SH-SY5Y (cell line): Measurements from ENCODE around the gene CLEC3B.

Experiments
- GATA2 ChIP-seq: IDR thresholded peaks from 2 replicates; pipeline ENCODE4 v1.6.1; 2011; ENCODE audit warnings: mild to moderate bottlenecking, low read depth, low read length
- GATA3 ChIP-seq: IDR thresholded peaks from 2 replicates; pipeline ENCODE4 v1.6.1; 2011; ENCODE audit warnings: low read depth, mild to moderate bottlenecking, low read length, moderate library complexity

CLEC3B gene, protein sequence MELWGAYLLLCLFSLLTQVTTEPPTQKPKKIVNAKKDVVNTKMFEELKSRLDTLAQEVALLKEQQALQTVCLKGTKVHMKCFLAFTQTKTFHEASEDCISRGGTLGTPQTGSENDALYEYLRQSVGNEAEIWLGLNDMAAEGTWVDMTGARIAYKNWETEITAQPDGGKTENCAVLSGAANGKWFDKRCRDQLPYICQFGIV

DNA sequence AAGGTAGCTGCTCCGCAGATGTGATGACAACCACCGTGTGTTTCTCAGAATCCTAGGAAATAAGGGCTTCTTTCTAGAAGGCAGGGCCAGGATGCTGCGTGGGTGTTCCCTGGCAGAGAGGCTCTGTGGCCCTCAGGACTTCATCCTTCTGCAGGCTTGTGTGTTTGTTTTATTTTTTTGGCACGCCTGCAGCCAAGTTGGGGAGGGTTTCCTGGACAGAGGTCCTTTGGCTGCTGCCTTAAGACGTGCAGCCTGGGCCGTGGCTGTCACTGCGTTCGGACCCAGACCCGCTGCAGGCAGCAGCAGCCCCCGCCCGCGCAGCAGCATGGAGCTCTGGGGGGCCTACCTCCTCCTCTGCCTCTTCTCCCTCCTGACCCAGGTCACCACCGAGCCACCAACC, at the start of gene CLEC3B:
Gene CLEC3B, plus strand, starts transcription at position 266 of the 400 bp plus-strand sequence. Its CDS starts 60 bp downstream, at position 326.
- TF ChIP-seq GATA2 (no peak), GATA3 (no peak)

- TF ChIP-seq GATA3 (no peak), GATA2 (no peak)
Observed at GRCh38 chr3:44981220-44981619, 44.9 kb upstream of the CLEC3B start.

GRCh38 chr3:44981751-44982150, 44.4 kb upstream of the CLEC3B start:
- TF ChIP-seq GATA2 = peak; percentile 26; the same call in 1 of the 2 replicates
- no peak for TF ChIP-seq GATA3

- TF ChIP-seq GATA2 = no peak
- no peak for TF ChIP-seq GATA3
Observed at GRCh38 chr3:44982817-44983216, 43.3 kb upstream of the CLEC3B start.

DNA sequence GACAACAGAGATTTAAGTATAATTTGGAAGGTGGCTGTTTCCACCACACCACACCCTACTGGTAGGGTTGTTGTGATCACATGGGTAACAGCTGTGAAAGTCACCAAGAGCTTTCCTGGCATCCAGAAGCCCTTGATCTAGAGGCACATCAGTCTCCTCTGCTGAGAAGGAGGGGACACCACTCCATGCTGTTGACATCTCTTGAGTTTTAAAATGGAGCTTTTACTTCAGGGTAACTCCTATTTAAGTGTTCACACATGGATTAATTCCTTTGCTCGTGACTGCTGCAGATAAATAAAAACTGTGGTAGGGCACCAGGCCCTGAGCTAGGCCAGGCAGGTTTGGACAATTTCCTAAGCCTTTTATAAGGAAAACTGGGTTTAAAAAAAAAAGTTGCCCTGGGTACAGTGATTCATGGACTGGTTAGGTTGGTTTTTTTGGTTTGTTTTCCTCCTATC, 42.6 kb upstream of the CLEC3B start:
- TF ChIP-seq GATA2 = no peak
- no peak for TF ChIP-seq GATA3

DNA sequence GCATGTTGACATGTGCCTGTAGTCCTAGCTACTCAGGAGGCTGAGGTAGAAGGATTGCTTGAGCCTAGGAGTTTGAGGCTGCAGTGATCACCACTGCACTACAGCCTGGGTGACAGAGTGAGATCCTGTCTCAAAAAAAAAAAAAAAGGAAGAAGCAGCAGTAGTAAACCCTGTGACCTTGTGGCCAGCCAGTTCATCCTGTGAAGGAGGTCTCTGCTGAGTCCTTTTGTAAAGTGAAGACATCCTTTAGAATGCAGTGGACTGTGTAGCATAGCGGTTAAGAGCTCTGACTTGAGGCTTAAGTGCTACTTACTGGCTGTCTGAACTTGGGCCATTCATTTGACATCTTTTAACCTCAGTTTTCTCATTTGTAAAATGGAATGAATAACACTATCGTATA, 41.8 kb upstream of the CLEC3B start:
- TF ChIP-seq GATA2 (no peak), GATA3 (no peak)

DNA sequence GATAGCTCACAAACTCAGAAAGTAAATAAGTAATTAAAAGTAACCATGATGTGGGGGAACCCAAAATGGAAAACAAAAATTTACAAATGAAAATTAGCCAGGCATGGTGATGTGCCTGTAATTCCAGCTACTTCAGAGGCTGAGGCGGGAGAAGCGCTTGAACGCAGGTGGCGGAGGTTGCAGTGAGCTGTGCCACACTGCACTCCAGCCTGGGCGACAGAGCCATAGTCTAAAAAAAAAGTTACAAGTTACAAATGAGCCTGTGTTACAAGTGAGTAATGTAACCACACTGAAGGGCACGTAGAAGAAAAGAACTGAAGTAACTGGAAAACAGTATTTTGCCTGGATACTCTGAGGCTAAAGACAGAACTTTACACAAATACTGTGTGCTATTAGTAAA, 38.8 kb upstream of the CLEC3B start:
- TF ChIP-seq GATA2 (no peak), GATA3 (no peak)

DNA sequence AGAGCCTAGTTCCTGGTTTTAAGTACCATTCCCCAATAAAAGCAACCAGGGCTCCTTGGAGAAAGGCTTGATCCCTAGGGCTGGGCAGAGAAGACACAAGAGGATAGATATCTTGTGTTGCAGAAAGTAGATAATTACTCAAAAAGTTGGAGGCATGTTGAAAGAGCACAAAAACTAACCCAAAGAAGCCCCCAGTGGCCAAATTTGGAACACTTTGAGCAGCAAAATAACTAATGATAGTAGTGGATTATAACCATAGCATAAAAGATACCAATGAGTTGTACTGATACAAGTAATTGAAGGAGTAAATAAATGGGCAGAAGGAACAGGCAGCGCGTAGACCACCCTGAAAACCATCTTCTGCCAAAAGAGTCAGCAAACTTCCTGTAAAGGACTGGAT, 38.0 kb upstream of the CLEC3B start:
- TF ChIP-seq GATA2 = no peak
- no peak for TF ChIP-seq GATA3

DNA sequence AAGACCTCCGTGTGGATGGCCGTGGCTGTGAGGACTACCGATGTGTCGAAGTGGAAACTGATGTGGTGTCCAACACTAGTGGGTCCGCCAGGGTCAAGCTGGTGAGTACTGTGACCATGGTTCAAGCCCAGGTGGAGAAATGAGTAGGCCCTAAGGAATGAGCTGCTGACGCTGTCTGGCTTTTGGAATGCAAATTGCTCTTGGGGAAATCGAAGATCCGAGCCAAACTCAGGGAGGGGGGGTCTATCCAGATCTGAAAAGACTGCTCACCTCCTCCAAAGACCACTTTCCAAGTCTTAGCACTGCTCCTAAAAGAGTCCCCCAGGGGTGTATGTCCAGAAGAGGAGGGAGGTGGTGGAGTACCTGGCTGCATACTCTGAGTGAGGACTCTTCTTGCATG, 37.0 kb upstream of the CLEC3B start:
- no peak for TF ChIP-seq GATA2
- no peak for TF ChIP-seq GATA3

- TF ChIP-seq GATA2 = no peak
- TF ChIP-seq GATA3 = no peak
Observed at GRCh38 chr3:44989636-44990373, 36.3 kb upstream of the CLEC3B start.

DNA sequence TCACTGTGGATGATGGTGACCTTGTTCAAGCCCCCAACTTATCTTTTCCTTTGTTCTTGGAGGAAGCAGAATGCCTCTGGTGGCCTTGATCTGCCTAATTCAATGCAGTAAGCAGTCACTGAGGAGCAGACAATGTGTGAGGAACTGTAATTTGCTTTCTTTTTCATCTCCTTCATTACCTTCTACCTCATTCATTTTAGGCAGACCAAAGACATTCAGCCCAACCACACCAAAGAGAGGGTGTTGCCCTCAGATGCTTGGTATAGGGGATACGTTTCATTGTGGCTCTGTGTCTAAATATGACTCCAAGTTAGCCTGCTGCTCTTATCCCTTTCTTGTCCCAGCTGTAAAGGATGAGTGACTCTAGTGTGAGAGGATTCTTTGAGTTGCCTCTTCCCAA, 34.8 kb upstream of the CLEC3B start:
- TF ChIP-seq GATA3 (no peak), GATA2 (no peak)

GRCh38 chr3:44992555-44993470, 33.3 kb upstream of the CLEC3B start:
- no peak for TF ChIP-seq GATA3
- no peak for TF ChIP-seq GATA2

DNA sequence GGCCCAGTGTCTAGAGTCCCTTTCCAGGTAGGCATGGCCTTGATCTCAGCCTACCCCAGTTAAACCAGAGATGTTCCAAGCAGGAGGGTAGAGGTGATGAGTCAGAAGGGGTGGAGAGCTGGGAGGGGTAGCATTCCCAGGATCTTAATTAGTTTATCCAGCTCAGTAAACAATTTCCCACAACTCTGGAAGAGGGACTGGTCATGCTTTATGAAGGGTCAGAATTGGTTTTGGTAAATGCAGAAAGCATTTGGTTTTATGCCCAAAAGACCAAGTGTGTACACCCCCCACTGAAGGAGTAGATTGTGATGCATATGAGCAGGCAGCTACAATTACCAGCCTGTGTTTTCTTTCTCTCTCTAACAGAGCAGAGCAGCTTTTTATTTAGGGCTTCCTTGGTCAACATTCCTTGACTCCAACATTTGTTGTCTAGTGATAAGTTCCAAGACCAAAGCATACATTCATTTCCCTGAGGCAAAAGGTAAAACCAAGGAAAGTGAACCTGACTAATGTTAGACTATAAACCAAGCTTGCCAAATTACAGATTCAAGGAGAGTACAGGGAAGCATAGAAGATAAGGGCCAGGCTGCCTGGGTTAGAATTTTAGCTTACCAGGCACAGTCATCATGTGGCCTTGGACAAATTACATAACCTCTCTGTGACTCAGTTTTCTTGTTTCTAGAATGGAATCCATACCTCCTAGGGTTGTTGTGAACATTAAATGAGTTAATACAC, 32.5 kb upstream of the CLEC3B start:
- TF ChIP-seq GATA3 = no peak
- TF ChIP-seq GATA2 = no peak

DNA sequence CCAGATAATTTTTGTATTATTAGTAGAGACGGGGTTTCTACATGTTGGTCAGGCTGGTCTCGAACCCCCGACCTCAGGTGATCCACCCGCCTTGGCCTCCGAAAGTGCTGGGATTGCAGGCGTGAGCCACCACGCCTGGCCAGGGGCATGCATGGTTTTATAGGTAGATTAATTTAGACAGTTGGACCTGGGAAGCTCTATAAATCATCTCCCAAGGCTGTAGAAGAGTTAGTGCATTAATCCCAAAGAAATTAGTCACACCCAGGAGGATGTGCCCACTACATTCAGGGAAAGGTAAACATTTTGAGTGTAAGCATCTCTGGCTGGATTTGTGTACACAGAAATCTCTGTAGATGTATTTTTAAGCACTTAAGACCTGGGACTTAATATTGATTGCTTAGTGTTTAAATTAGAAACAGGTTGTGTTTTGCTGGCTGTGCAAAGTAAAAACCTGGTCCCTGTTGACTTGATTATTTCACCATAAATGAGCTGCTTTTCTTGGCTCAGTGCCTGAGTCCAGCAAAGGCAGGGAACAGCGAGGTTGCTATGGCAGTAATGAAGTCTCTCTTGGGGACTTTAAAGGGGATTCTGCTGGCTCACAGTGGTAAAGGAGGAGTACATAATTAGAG, 30.8 kb upstream of the CLEC3B start:
- no peak for TF ChIP-seq GATA2
- TF ChIP-seq GATA3 = no peak
